Right atrium auricular region (tissue), 2 donors: ENCODE data around the gene TTC14. TPM values are rescaled to one million over a fixed set of nuclear protein-coding genes. Genes with fewer than 3 reads are reported as not detected.
"Not testable (repeated sequence)": the region's sequence is repeated elsewhere in the genome, so short reads cannot be mapped to it uniquely, and the experiment has no call there.

Experiments
- DNase-seq: peaks from one replicate; pipeline ENCODE4 v3.0.0-alpha.2; 2019; ENCODE audit warnings: low spot score
- H3K27ac ChIP-seq, 2 donors: fragments of 200-600 bp; sonication (generic); 1 replicate in 1 of 2; 2 replicates in 1 of 2; pipeline ENCODE4 v1.5.1; 2016 to 2019
- H3K27me3 ChIP-seq, 2 donors: fragments of 200-600 bp; sonication (generic); one replicate each; pipeline versions ENCODE4 v1.5.1 to v1.6.0; 2017 to 2019
- H3K36me3 ChIP-seq: fragments of 200-600 bp; sonication (generic); one replicate; pipeline ENCODE4 v1.5.1; 2016
- H3K4me1 ChIP-seq, 2 donors: fragments of 200-600 bp; sonication (generic); one replicate each; pipeline versions ENCODE4 v1.5.1 to v1.6.0; 2017 to 2019
- H3K4me3 ChIP-seq, 2 donors: fragments of 200-600 bp; sonication (generic); 1 replicate in 1 of 2; 2 replicates in 1 of 2; pipeline ENCODE4 v1.5.1; 2017 to 2019; ENCODE audit warnings: mild to moderate bottlenecking in 1 of 2, moderate library complexity in 1 of 2
- H3K9me3 ChIP-seq, 2 donors: fragments of 200-600 bp; sonication (generic); one replicate each; pipeline ENCODE4 v1.5.1; 2019
- CTCF ChIP-seq, 2 donors: fragments of 200-600 bp; sonication (generic); IDR thresholded peaks; one replicate each; pipeline ENCODE4 v1.5.1; 2019; ENCODE audit warnings: antibody characterized with exemption in 2 of 2
- total RNA-seq, 2 donors: library from RNA; depleted of rRNA; stranded (reverse); fragments of >200 nt; gene quantifications; one replicate each; pipeline ENCODE4 v1.1.0, GENCODE V29; 2016

The TTC14 gene
- total RNA-seq, 2 donors from 2014 or later = 10.6 to 20.4 TPM

- no peaks in the 10 kb centered on the region for H3K36me3 ChIP-seq
- TF ChIP-seq CTCF (IDR thresholded peaks at IDR 0.05) = no peak
- H3K4me1 ChIP-seq = no peaks in the 10 kb centered on the region
- DNase-seq = no peak
- no peak overlapping the region for H3K4me3 ChIP-seq
- no peaks in the 10 kb centered on the region for H3K9me3 ChIP-seq
- H3K27me3 ChIP-seq = no peaks in the 10 kb centered on the region
- H3K27ac ChIP-seq = no peak overlapping the region
Observed at GRCh38 chr3:180571831-180572598, 29.9 kb upstream of the TTC14 start.

- Histone ChIP-seq H3K36me3 (no peaks in the 10 kb centered on the region), H3K4me1 (no peaks in the 10 kb centered on the region), H3K9me3 (no peaks in the 10 kb centered on the region), H3K4me3 (no peak overlapping the region), H3K27me3 (no peaks in the 10 kb centered on the region), H3K27ac (no peak overlapping the region)
- TF ChIP-seq CTCF (IDR thresholded peaks at IDR 0.05) = no peak
- DNase-seq = no peak
Observed at GRCh38 chr3:180575571-180575970, 26.4 kb upstream of the TTC14 start.

- H3K36me3 ChIP-seq = no peaks in the 10 kb centered on the region
- no peak for TF ChIP-seq CTCF (IDR thresholded peaks at IDR 0.05)
- H3K4me1 ChIP-seq = no peaks in the 10 kb centered on the region
Observed at GRCh38 chr3:180580934-180581333, 21.0 kb upstream of the TTC14 start.

GRCh38 chr3:180590396-180590795 is 11.6 kb upstream of the TTC14 start:
- H3K4me1 ChIP-seq = no peaks in the 10 kb centered on the region
- H3K27ac ChIP-seq = no peak overlapping the region
- TF ChIP-seq CTCF (IDR thresholded peaks at IDR 0.05) = no peak
- H3K9me3 ChIP-seq = no peaks in the 10 kb centered on the region
- DNase-seq = no peak
- H3K36me3 ChIP-seq = no peaks in the 10 kb centered on the region
- no peaks in the 10 kb centered on the region for H3K27me3 ChIP-seq
- H3K4me3 ChIP-seq = no peak overlapping the region

More at GRCh38 chr3:180580934-180581333, 21.0 kb upstream of the TTC14 start:
- Histone ChIP-seq H3K27me3 (no peaks in the 10 kb centered on the region), H3K9me3 (no peaks in the 10 kb centered on the region), H3K4me3 (no peak overlapping the region), H3K27ac (no peak overlapping the region)
- DNase-seq = no peak

- H3K36me3 ChIP-seq, H3K4me3 ChIP-seq, H3K27me3 ChIP-seq, DNase-seq, H3K27ac ChIP-seq, H3K9me3 ChIP-seq, H3K4me1 ChIP-seq: not testable (repeated sequence)
Observed at GRCh38 chr3:180593631-180594030, 8.3 kb upstream of the TTC14 start.

GRCh38 chr3:180594631-180595558 is 7.1 kb upstream of the TTC14 start:
- H3K9me3 ChIP-seq = no peaks in the 10 kb centered on the region
- no peaks in the 10 kb centered on the region for H3K36me3 ChIP-seq
- DNase-seq = no peak
- no peaks in the 10 kb centered on the region for H3K4me1 ChIP-seq
- no peaks in the 10 kb centered on the region for H3K27me3 ChIP-seq
- no peak overlapping the region for H3K4me3 ChIP-seq
- no peak overlapping the region for H3K27ac ChIP-seq
- TF ChIP-seq CTCF (IDR thresholded peaks at IDR 0.05) = peak in 1 of 2 donors; percentile 33
